Activated CD8-positive, alpha-beta T cell treated with anti-CD3 and anti-CD28 coated beads for 36 hours (primary cell): ENCODE data around the gene DDX52. TPM values are rescaled to one million over a fixed set of nuclear protein-coding genes. Genes with fewer than 3 reads are reported as not detected.

Experiments
- ATAC-seq: fragments of 200-7000 bp; cut with Tn5 transposase; one replicate; pipeline ENCODE4 v1.10.0; 2021; ENCODE audit warnings: mild to moderate bottlenecking, moderate library complexity
- CTCF ChIA-PET: fragments of 350-600 bp; sonication (Branson Sonifier 250); formaldehyde crosslinking; loops from one replicate; lab custom pipeline; 2021; ENCODE audit warnings: antibody characterized with exemption; lab: Charles Lee
- POLR2A ChIA-PET: fragments of 350-600 bp; sonication (Branson Sonifier 250); formaldehyde crosslinking; loops from one replicate; lab custom pipeline; 2021; ENCODE audit warnings: antibody characterized with exemption; lab: Charles Lee
- DNase-seq: peaks from one replicate; pipeline ENCODE4 v3.0.0-alpha.2; 2020
- H3K27ac Mint-ChIP-seq: one replicate; pipeline ENCODE4 v1.8.0; 2021; ENCODE audit warnings: mild to moderate bottlenecking, mixed read lengths
- H3K27me3 Mint-ChIP-seq: one replicate; pipeline ENCODE4 v1.8.0; 2021; ENCODE audit warnings: mixed read lengths
- H3K36me3 Mint-ChIP-seq: one replicate; pipeline ENCODE4 v1.8.0; 2021; ENCODE audit warnings: low read depth, mixed read lengths
- H3K4me1 Mint-ChIP-seq: one replicate; pipeline ENCODE4 v1.8.0; 2021; ENCODE audit warnings: low read depth, mixed read lengths
- H3K4me3 Mint-ChIP-seq: one replicate; pipeline ENCODE4 v1.8.0; 2021; ENCODE audit warnings: mild to moderate bottlenecking, moderate library complexity, mixed read lengths
- H3K9me3 Mint-ChIP-seq: one replicate; pipeline ENCODE4 v1.8.0; 2021; ENCODE audit warnings: mixed read lengths
- CTCF ChIP-seq: fragments of 200-600 bp; IDR thresholded peaks from one replicate; pipeline ENCODE4 v1.8.0; 2022; ENCODE audit warnings: antibody characterized with exemption, mild to moderate bottlenecking
- intact Hi-C: fragments of 100-400 bp; cut with micrococcal nuclease; formaldehyde crosslinking; loops from one replicate; pipeline ENCODE4 v1.10.0; 2022
- total RNA-seq, 2 experiments: library from RNA; stranded (reverse); gene quantifications; one replicate each; pipeline ENCODE4 v1.2.3, GENCODE V29; 2021

The DDX52 gene
- total RNA-seq, 2 experiments from 2014 or later, result 33.1 to 34.5 TPM

- Mint-ChIP-seq H3K27me3 (no peaks in the 10 kb centered on the region), H3K4me1 (peaks cover 52% of the 10 kb centered on the region), H3K9me3 (no peaks in the 10 kb centered on the region), H3K4me3 (peak overlapping the region; percentile 73), H3K36me3 (peaks cover 29% of the 10 kb centered on the region), H3K27ac (peak overlapping the region; percentile 91)
- TF ChIP-seq CTCF, result no peak
- peak; percentile 6 for ATAC-seq
- CTCF ChIA-PET, result interaction anchor here (0.8 to 2.6 kb wide), 7 partner anchors 8 to 231 kb away, joined by 4 to 9 read pairs (median 5); no protein-coding TSS in a partner anchor
- intact Hi-C loops, result no loop called here
- POLR2A ChIA-PET, result interaction anchor here (0.9 to 2.0 kb wide), 4 partner anchors 10 to 194 kb away, joined by 3 to 7 read pairs (median 4); partner anchors contain the start of gene DDX52
- peak; percentile 19 for DNase-seq
These were observed 38.7 kb downstream of the DDX52 start for GRCh38 chr17:37604556-37604955.

GRCh38 chr17:37598145-37598544 is 45.1 kb downstream of the DDX52 start:
- H3K9me3 Mint-ChIP-seq, result no peaks in the 10 kb centered on the region
- H3K4me1 Mint-ChIP-seq, result peaks cover 42% of the 10 kb centered on the region
- intact Hi-C loops, result no loop called here
- peaks cover 42% of the 10 kb centered on the region for H3K36me3 Mint-ChIP-seq
- CTCF ChIA-PET, result no interaction called here
- no peak for TF ChIP-seq CTCF
- ATAC-seq (no peak), DNase-seq (no peak)
- POLR2A ChIA-PET, result no interaction called here
- H3K27ac Mint-ChIP-seq, result peak overlapping the region; percentile 6
- H3K4me3 Mint-ChIP-seq, result no peak overlapping the region
- H3K27me3 Mint-ChIP-seq, result no peaks in the 10 kb centered on the region

GRCh38 chr17:37592291-37592690 is 51.0 kb downstream of the DDX52 start:
- peaks cover 43% of the 10 kb centered on the region for H3K36me3 Mint-ChIP-seq
- ChIA-PET POLR2A (no interaction called here), CTCF (interaction anchor here (1.0 to 1.7 kb wide), 3 partner anchors 10 to 65 kb away, joined by 3 to 4 read pairs (median 4); no protein-coding TSS in a partner anchor)
- intact Hi-C loops, result no loop called here
- no peaks in the 10 kb centered on the region for H3K27me3 Mint-ChIP-seq
- no peak overlapping the region for H3K4me3 Mint-ChIP-seq
- no peaks in the 10 kb centered on the region for H3K9me3 Mint-ChIP-seq
- peaks cover 56% of the 10 kb centered on the region for H3K4me1 Mint-ChIP-seq
- DNase-seq, result no peak
- TF ChIP-seq CTCF, result no peak
- ATAC-seq, result no peak
- H3K27ac Mint-ChIP-seq, result no peak overlapping the region

- peaks cover 12% of the 10 kb centered on the region for H3K36me3 Mint-ChIP-seq
- CTCF ChIA-PET, result interaction anchor here (1.6 kb wide), 1 partner anchor 26 kb away, joined by 3 read pairs; no protein-coding TSS in a partner anchor
- intact Hi-C loops, result no loop called here
- TF ChIP-seq CTCF, result no peak
- H3K4me1 Mint-ChIP-seq, result peaks cover 16% of the 10 kb centered on the region
- POLR2A ChIA-PET, result interaction anchor here (1.5 kb wide), 2 partner anchors 16 to 19 kb away, joined by 3 to 4 read pairs; no protein-coding TSS in a partner anchor
- H3K4me3 Mint-ChIP-seq, result no peak overlapping the region
- no peak overlapping the region for H3K27ac Mint-ChIP-seq
- H3K27me3 Mint-ChIP-seq, result no peaks in the 10 kb centered on the region
- DNase-seq (no peak), ATAC-seq (no peak)
- H3K9me3 Mint-ChIP-seq, result no peaks in the 10 kb centered on the region
These were observed 58.2 kb downstream of the DDX52 start for GRCh38 chr17:37585066-37585465.

GRCh38 chr17:37576281-37576680 is 67.0 kb downstream of the DDX52 start:
- intact Hi-C loops, result no loop called here
- H3K9me3 Mint-ChIP-seq, result peaks cover 2% of the 10 kb centered on the region
- H3K4me1 Mint-ChIP-seq, result peaks cover 9% of the 10 kb centered on the region
- H3K36me3 Mint-ChIP-seq, result peaks cover 28% of the 10 kb centered on the region
- ChIA-PET CTCF (interaction anchor here (0.8 kb wide), 1 partner anchor 20 kb away, joined by 3 read pairs; no protein-coding TSS in a partner anchor), POLR2A (no interaction called here)
- no peak overlapping the region for H3K27ac Mint-ChIP-seq
- TF ChIP-seq CTCF, result no peak
- no peak for DNase-seq
- H3K4me3 Mint-ChIP-seq, result no peak overlapping the region
- no peaks in the 10 kb centered on the region for H3K27me3 Mint-ChIP-seq
- ATAC-seq, result no peak
